HG03460 (cell line): Measurements from ENCODE around the gene GRAP2.
"Not testable (repeated sequence)": the region's sequence is repeated elsewhere in the genome, so short reads cannot be mapped to it uniquely, and the experiment has no call there.

Source experiments
- ATAC-seq: cut with Tn5 transposase; IDR thresholded peaks from one replicate; pipeline ENCODE4 v1.9.1; 2021; ENCODE audit not compliant: unreplicated experiment

GRAP2 gene

DNA sequence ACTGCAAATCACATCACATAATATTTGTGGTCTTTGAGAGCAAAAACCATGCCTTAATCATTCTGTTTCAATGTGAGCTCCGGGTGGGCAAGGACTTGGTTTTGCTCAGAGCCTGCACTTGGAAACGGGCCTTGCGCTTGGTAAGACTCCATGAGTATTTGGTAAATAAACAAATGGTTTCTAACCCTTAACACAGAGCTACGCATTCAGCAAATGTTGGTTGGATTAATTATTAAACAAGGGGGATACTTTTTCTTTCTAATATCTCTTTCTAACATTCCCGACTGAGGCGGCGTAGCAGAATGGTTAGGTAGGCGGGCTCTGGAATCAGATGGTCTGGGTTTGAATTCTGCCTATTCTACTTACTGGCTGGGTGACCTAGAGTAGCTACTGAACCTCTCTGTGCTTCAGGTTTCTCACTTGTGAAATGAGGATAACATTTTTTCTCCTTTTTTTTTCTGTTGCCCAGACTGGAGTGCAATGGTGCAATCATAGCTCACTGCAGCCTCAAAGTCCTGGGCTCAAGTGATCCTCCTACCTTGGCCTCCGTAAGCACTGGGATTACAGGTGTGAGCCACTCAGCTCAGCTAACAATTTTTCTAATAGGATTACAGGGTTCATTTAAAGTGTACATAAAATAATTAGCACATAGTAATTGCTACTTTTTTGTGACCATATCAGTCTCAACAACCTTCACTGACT is 90.4 kb downstream of the GRAP2 start:
- no peak for ATAC-seq

DNA sequence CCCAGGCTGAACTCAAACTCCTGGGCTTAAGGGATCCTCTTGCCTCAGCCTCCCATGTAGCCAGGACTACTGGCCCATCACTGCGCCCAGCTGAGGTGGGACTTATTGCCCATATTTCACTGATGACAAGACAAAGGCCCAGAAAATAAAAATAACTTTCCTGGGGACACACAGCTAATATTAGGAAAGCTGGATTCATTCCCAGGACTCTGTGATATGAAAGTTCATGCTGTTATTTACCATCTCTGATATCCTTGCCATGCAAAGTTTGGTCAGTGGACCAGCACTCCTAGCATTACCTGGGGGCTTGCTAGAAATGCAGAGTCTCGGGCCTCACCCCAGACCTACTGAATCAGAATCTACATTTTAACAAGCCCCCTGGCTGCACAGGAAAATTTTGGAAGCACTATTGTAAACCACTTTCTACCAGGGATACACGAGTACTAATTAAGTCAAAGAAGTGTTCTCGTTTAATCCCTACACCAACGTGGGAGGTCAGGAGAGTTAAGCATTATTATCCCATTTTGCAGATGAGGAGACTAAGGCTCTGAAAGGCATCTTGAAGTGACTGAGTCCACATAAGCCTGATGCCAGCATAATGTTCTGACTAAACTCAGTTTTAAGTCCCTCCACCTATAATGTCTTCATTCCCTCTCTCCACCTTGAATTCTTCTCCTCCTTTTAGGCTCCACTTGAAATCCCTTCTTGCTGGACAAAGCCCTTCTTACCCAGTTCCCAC is 91.4 kb downstream of the GRAP2 start:
- ATAC-seq = no peak

DNA sequence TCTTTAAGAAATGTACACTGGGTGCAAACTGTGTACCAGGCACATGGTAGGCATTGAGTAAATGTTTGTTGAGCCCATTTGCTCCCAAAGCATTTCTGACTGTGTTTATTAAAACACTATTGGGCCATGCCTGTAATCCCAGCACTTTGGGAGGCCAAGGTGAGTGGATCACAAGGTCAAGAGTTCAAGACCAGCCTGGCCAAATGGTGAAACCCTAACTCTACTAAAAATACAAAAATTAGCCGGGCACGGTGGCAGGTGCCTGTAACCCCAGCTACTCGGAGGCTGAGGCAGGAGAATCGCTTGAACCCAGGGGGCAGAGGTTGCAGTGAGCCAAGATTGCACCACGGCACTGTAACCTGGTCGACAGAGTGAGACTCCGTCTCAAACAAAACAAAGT is 92.0 kb downstream of the GRAP2 start:
- ATAC-seq = not testable (repeated sequence)

DNA sequence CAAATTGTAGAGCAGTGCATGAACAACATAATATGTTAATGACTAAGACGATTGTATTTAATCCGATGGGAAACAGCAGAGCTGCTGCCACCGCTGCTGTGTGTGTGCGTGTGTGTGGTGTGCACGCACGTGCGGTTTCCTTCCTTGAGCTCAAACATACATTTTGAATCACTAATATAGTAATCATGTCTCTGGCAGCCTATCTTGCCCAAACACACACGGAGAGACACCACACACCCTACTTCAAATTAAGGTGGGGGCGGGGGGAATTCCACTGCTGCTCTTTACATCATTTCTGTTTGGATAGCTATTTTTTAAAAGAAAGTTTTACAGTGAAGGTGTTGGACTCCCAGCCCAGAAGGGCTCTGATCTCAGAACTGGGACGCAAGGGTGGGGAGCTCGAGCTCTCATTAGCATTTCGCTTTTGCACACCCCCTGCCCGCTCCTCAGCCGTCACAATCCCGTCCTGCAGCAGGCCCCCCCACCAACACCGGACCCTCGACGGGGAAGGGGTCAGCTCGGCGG is 93.2 kb downstream of the GRAP2 start:
- ATAC-seq = no peak

DNA sequence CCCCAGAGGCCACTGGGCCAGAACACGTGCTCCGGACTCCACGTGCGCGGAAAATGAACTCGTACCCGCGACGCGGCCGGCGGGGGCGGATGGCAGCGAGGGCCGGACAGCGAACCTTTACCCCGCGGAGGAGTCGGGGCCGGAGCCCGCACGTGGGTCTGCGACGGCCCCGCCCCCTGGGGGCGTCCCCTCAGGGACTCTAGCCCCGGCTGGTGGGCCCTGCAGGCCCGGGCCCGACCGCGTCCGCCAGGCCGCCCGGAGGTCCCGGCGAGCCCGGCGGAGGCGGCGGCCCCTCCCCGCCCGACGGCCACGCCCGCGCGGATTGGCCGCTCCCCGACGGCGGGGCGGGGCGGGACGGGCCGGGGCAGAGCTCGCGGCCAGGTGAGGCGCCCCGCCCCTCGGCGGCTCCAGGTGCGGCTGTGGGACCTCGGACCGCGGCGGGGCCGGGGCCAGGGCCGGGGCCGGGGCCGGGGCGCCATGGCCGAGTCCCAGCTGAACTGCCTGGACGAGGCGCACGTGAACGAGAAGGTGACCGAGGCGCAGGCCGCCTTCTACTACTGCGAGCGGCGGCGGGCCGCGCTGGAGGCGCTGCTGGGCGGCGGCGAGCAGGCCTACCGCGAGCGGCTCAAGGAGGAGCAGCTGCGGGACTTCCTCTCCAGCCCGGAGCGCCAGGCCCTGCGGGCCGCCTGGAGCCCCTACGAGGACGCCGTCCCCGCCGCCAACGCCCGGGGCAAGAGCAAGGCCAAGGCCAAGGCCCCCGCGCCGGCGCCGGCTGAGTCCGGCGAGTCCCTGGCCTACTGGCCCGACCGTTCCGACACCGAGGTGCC is 93.9 kb downstream of the GRAP2 start, which contains the start of gene FAM83F:
Gene FAM83F, plus strand, starts transcription at position 389 of the 827 bp plus-strand sequence. Its CDS starts 89 bp downstream, at position 478.
- no peak for ATAC-seq

DNA sequence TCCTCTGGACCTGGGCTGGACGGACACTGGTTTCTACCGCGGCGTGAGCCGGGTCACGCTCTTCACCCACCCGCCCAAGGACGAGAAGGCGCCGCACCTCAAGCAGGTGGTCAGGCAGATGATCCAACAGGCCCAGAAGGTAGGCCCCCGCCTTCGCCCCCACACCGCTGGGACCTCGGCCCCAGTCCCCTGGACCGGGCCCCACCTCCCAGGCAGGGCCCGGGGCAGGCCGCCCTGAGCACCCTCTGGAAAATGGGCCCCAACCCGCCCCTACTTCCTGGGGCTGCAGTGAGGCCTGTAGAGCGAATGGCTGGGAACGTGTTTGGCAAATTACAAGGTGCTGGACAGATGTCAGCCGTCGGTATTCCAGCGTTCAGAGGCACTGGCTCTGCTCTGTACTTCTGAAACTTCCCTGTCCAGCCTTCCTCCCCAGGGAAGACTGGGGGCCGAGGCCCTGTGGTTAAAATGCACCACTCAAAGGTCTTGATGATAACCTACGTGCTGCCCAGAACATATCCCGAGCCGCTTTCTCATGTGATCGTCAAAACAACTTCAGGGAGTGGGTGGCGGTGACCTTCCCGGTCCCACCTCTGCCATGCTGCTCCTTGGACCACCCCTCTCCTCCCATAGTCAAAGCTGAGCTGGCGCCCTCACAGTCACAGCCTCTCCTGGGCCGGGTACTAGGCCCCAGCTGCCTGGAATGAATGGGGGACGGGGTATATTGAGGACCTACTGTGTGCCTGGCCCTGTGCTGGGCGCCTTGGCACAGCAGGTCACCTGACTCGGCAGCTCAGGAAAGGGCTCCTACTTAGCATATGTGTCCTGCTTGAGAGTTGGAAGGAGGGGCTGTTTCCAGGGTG is 94.7 kb downstream of the GRAP2 start:
- no peak for ATAC-seq

DNA sequence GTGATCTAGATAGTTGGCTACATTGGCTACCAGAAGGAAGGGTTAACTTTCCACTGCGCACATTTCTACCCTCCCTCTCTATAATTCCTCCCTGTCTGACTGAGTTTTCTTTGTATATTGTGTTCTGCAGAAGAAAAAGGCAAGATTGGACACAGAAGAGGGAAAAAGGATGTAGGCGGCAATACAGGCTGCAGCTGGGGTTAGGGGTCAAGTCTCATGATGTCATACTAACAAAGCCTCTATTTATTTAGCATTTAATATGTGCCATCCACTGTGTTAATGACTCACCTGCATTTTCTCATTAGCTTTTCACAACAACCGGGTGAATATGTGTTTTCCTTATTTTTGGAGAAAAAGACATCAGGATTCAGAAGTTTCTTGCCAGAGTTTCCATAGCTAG is 95.8 kb downstream of the GRAP2 start:
- no peak for ATAC-seq

DNA sequence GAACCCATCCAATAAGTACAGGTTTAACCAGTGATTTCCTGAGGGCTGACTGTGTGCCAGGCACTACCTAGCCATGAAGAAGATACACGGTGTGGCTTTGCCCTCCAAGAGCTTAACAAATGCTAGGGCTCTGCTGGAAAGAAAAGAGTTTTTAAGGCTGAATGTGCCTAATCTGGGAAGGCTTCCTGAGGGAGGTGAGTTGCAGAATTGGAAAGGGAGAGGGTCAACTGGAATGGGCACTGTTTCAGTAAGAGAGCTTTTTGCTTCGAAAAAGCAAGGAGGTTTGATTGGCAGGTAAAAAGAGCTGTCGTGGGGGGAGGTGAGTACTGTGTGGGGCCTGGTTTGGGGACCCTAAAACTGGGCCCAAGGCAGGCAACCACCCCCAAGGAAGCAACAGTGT is 96.5 kb downstream of the GRAP2 start:
- ATAC-seq = no peak

DNA sequence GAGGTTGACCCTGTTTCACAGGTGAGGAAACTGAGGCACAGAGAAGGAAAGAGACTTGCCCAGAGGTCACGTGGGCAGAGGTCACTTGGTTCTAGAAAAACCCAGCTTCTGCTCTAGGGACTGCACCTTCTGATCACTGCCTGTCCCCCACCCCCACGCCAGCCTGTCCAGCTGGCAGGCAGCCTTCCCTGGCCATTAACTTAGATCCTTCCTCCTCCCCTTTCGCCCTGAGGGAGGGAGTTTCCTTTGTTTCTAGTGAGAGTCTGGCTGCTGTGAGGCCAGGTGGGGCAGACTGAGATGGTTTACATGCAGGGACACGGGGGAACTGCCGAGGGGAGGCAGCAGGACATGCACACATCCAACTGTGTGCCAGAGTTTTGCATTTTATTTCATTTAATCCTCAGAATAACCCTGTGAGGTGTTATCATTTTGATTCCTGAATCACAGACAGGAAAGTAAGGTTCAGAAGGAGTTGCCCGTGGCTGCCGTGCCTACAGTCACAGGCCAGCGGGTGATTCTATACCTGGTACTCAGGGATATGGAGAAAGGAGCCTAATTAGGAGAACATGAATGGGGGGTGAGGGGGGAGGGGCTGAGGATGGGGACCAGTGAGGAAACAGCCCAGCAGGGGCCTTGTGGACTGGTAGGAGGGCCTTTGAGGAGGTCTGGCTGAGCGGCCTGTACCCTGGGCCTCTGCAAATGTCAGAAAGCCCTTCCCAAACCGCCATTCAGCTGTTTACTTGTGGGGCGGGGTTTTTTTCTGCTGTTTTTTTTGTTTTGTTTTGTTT is 97.2 kb downstream of the GRAP2 start:
- no peak for ATAC-seq

DNA sequence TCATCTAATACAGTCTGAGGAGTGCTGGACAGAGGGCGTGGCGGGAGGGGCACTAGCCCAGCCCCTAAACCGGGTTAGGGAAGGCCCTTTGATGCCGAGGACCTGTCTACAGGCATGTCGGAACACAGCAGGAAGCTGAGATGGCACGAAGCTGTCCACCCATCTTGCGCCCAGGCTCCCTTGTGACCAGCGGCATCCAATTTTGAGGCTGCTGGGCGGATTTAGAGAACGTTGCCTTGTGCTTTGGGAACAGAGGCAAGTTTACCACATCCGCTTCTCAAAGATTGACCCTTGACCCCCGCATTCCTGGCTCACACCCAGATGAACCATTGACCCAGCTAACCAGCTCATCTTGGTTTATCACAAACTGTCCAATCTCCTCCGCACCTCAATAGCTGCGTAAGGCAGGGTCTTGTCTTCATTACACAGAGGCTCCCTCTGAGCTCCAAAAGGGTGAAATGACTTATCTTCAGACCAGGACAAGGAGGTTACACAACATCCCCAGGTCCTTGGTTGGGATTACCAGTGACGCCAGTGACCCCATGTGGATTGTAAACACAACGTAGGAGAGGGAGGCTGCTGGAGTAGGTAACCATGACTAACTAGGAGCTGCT is 98.4 kb downstream of the GRAP2 start:
- ATAC-seq = no peak

DNA sequence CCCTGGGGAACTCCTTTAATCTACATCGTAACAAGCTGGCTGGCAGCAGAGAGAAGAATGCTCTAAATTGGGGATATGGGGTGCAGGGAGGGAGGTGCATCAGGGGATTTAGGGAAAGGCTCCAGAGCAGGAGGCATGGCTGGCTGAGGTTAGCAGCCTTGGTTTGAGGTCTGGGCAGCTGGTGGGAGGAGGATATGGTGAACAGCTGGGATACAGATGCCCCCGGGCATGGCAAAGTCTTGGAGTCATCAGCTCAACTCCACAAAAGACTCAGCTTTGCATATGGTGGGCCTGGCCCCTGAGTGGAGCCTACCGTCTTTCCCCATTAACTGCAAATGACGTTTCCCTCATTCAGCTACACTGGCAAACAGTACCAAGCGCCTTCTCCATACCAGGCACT is 99.3 kb downstream of the GRAP2 start:
- ATAC-seq = no peak

DNA sequence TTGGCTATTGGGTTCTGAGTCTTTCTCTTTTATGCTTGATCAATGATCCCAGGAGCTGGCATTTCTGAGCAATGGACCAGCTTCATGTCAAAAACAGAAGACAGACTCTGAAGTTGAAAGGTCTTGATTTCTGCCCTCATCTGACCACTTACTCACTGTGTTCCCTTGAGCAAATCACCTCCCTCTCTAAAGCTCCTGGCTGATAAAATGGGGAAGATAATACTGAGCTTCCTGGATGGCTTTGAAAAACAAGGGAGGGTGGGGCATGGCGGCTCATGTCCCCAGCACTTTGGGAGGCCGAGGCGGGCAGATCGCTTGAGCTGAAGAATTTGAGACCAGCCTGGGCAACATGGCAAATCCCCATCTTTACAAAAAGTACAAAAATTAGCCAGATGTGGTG is 100.2 kb downstream of the GRAP2 start:
- ATAC-seq = no peak

DNA sequence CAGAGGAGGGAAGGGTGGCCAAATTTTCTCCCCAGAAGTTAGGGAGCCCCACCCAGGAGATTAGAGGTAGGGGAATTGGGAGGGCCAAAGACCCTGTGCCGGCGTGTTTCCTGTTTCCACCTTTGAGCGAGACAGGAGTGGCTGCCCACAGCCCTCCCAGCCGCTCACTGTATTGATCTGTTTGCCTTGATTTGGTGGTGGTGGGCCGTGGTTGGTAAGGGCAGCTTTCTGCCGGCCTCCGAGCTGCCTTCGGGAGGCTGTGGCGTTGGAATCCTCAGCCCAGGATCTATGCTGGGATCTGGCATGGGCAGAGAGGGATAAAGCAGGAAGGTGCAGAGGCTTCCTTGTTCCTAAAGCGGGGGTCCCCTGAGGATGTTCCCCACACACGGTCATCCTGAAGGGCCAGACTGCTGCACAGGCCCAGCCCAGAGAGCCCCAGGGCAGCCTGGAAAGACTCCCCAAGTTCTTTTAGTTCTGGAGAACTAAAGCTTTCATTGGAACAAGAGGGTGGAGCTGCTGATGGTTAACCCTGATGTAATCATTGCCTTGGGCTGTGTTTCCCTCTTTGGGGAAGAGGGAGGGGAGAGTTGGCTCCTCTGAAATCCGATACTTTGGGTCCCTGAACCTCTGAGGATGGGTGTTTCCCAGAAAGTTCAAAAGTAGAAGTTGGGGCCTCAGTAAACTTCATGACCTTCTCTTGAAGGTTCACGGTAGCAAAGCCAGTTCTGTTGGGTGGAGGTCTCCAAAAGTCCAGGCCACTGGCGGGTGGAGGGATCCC is 101.1 kb downstream of the GRAP2 start:
- no peak for ATAC-seq

DNA sequence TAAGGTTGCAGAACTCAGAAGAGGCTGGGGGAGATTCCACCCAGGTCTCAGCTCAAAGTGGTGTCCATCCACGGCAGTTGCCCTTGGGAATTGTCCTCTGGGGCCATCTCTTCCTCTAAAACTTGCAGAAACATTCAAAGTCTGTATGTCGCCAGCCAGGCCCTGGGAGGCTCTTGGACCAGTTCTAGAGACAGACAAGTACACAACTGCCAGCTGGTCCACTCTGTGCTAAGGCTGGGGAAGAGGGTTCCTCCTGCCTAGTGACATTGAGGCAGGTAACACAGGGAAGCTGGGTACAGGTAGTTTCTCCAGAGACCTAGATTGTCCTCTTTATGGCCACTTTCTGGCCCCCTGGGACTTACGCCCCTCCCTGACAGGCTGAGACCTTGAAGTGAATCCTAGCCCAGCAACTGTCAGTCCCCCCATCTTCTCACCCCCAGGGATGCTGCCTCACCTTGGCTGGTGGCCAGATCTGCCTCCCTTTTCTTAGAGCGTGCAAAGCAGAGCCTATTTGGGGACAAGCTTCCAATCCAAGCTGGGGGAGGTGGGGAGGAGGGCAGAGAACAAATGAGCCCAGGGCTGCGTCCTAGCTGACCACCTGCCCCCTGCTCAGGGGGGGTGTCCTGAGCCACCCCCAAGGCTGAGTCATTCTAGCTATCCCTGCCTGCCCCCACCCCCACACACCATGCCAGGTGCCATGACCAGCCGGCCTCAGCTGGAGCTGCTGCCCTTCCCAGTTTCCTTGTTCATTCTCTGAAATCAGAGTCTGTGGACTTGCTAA is 102.2 kb downstream of the GRAP2 start:
- no peak for ATAC-seq

DNA sequence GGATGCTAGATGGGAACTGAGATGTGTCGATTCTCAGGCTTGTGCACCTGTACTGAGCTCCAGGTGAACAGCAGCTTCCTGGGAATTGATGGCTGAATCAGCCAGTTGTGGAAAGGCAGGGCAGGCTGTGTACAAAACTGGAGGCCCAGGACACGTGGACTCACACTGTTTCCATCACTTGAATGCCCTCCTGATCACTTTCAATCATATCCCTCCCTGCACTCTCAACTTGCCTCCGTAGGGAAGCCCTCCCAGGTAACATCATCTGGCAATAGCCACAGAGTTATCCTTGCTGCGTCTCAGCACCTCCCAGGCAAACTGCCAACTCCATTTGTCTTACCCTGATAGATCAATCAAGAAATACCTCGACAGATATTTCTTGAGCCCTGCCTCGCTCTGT is 104.0 kb downstream of the GRAP2 start:
- ATAC-seq = no peak

DNA sequence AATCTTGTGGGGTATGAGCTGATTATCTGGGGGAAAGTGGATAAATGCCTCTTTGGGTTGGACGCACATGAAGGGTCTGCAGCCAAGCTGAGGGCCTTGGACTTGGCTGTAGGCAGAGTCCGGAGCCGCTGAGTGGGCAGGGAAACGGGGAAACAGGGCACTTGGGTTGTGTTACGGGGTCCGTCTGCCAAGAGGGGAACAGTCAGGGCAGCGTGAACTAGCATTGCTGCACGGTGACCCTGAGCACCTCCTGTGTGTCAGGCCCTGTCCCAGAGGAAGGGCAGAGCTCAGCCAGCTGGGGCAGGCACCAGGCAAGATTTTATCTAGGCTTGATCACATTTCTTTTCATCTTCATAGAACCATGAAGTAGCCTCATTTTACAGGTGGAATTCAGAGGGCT is 105.8 kb downstream of the GRAP2 start:
- ATAC-seq = no peak

DNA sequence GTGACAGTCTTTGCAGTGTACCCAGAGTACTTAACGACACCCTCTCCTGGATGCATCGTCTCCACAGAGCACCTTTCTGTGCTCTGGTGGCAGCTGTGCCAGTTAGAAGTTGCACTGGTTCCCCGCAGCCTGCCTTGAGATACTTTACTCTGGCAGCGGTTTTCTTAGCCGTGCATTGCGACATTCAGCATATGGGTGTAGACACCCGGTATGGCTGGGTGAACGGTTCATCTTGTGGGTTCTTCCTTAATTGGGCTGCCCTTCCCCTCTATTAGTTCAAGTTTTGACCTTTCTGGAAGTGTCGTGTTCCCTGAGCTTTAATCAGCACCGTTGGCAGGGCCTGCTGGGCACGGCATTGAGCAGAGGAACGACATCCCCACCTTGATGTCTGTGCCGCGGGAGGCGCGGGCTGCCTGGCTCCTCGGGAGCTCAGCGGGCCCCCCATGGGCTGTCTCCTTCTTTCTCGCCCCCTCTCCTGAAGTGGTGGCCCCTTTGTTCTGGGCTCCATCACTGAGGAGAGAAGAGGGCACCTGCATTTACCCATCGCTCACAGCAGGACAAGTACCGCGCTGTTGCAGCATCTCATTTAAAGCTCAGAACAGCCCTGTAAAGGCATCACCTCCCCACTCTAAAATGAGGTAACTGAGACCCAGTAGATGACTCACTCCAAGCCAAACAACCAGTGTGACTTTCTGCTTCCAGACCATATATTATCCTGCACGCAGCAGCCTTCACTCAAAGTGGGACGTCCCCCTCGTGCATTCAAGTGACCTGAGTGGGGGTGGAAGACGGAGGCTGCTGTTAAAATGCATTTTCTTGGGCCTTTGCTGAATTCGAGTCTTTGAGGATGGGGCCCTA is 107.2 kb downstream of the GRAP2 start:
- ATAC-seq = no peak
